ENCODE data around the gene UBE3B.

Gene UBE3B

DNA sequence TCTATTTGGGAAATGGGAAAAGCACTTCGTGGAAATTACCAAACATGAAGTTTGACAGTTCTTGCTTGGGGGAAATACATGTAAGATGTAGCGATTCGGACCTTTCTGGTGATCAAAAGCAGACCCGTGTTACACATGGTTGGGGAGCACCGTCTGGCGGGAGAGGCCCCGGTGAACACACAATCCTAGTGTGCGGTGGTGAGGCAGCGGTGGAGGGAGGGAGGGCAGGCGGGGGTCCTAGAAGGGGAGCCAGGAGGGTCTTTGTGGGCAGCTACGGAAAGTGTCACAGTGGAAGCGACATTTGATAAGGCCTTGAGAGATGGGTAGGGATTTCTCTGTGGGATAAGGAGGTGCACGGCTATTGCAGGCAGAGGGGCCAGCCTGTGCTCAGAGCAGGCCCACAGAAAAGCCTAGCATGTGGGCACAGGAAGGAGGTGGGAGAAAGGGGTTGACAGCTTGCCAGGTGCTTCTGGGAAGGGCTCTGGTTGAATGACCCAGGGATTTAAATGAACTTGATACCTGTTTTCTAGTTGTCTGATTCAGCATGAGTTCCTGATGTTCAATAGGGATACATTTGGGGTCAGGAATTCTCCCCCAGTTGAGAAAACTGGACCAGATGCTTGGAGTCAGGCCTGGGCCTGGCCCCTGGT, 103.4 kb downstream of the UBE3B start:
- DNase-seq: no peak

DNA sequence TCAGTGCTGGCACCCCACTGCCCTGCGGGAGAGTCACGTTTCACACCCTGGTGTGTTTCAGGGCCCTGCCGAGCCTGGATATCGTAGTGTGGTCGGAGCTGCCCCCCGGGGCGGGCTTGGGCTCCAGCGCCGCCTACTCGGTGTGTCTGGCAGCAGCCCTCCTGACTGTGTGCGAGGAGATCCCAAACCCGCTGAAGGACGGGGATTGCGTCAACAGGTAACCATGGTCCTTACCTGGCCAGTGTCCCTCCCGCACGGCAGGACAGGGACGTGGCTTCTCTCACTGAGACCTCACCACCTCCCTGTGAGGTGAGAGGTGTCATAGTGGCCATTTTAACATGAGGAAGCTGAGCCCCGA, 103.9 kb downstream of the UBE3B start:
- no peak for DNase-seq

DNA sequence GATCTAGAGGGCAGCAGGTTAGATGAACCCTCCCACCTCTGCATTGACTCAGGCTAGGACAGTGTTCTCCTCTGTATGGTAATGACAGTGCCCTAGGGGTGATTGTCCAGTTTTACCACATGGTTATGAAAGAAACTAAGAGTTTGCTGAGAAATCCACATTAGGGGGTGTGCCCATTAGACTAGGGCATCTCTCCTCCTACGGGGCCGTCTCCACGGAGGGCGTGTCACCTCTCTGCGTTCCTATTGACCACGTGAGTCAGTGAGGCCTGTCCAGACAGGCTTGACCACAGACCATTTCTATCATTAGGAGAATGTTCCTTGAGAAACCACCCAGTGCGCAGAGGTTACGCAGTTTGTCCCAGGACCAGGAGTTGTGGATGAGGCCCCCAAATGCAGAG, 104.4 kb downstream of the UBE3B start:
- DNase-seq: no peak

DNA sequence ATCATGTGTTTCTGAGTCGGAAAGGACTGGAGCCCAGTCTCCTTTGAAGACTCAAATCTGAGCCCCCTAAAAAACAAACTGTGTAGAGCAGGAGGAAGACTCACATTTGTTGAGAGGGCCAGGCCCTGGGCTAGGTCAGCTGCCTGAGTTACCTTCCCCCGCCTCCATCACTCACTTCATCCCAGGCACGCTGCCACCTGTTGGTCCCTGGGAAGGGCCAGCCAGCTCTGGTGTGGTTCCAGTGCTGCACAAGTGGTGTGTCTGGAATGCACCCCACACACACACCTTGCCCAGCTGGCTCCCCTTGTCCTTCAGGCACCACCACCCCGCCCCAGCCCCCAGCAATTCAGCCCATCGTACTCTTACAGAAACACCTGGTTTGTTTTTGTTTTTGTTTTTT, 105.2 kb downstream of the UBE3B start:
- DNase-seq: no peak

DNA sequence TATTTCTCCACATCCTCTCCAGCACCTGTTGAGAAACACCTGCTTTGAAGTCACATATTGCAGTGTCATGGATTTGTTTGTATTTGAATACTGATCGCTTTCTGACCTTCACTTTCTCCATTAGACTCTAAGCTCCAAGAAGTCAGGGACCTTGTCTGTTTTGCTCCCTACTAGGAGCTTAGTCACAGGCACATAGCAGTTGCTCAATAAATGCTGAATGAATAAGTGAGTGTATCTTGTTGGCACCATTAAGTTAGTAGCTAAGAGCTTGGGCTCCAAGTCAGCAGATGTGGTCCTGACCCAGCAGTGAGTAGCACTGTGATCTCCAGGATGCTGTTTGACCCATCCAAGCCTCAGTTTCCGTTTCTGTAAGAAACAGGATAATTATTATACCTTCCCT, 106.3 kb downstream of the UBE3B start:
- no peak for DNase-seq

Measured in NK-92 treated with Interleukin-12 subunit alpha and Interleukin-12 subunit beta, amount 100 ng/mL, for 24 hours (cell line).